ENCODE measurements around the gene GOLGA6D.
A peak's percentile ranks its signal among the peaks of the same experiment; 100 is the strongest.
"Not testable (repeated sequence)": the region's sequence is repeated elsewhere in the genome, so short reads cannot be mapped to it uniquely, and the experiment has no call there.

GOLGA6D gene

GRCh38 chr15:75333654-75334419 is 51.2 kb downstream of the GOLGA6D start:
- not testable (repeated sequence) for H3K4me3 Mint-ChIP-seq, DNase-seq, H3K9me3 Mint-ChIP-seq, H3K36me3 Mint-ChIP-seq, H3K27ac Mint-ChIP-seq
- CTCF ChIA-PET: interaction anchor here (1.3 kb wide), 1 partner anchor 35 kb away, joined by 4 read pairs; the partner anchor contains the start of gene MAN2C1
- Mint-ChIP-seq H3K4me1 (peaks cover 29% of the 10 kb centered on the region), H3K27me3 (peaks cover 11% of the 10 kb centered on the region)

GRCh38 chr15:75335313-75335704 is 52.7 kb downstream of the GOLGA6D start:
- no peak for DNase-seq
- CTCF ChIA-PET: interaction anchor here (0.9 to 1.3 kb wide), 2 partner anchors 33 to 34 kb away, joined by 3 to 4 read pairs; partner anchors contain the start of gene MAN2C1
- Mint-ChIP-seq H3K27me3 (peaks cover 11% of the 10 kb centered on the region), H3K9me3 (no peaks in the 10 kb centered on the region), H3K4me1 (peaks cover 29% of the 10 kb centered on the region), H3K4me3 (peak overlapping the region; percentile 98), H3K36me3 (peaks cover 7% of the 10 kb centered on the region), H3K27ac (no peak overlapping the region)

GRCh38 chr15:75335705-75336355 is 53.2 kb downstream of the GOLGA6D start, which contains the start of gene COMMD4:
COMMD4 (plus strand) TSS chr15:75336063; CDS start chr15:75336090, 27 bp downstream.
- CTCF ChIA-PET: interaction anchor here (0.9 kb wide), 1 partner anchor 32 kb away, joined by 3 read pairs; no protein-coding TSS in a partner anchor
- Mint-ChIP-seq H3K9me3 (no peaks in the 10 kb centered on the region), H3K4me1 (peaks cover 29% of the 10 kb centered on the region), H3K27me3 (peaks cover 8% of the 10 kb centered on the region), H3K36me3 (peaks cover 7% of the 10 kb centered on the region), H3K27ac (peak within 1 kb of the TSS; percentile 91), H3K4me3 (peak within 1 kb of the TSS; percentile 98)
- DNase-seq: peak; percentile 92

GRCh38 chr15:75338661-75339240 is 56.1 kb downstream of the GOLGA6D start:
- peaks cover 7% of the 10 kb centered on the region for H3K36me3 Mint-ChIP-seq
- peaks cover 5% of the 10 kb centered on the region for H3K27me3 Mint-ChIP-seq
- DNase-seq: peak; percentile 18
- H3K4me1 Mint-ChIP-seq: peaks cover 29% of the 10 kb centered on the region
- no peak overlapping the region for H3K4me3 Mint-ChIP-seq
- CTCF ChIA-PET: no interaction called here
- no peaks in the 10 kb centered on the region for H3K9me3 Mint-ChIP-seq
- no peak overlapping the region for H3K27ac Mint-ChIP-seq

GRCh38 chr15:75339531-75340240 is 57.1 kb downstream of the GOLGA6D start:
- Mint-ChIP-seq H3K9me3 (no peaks in the 10 kb centered on the region), H3K36me3 (peaks cover 7% of the 10 kb centered on the region)

GRCh38 chr15:75342221-75342620 is 59.6 kb downstream of the GOLGA6D start:
- Mint-ChIP-seq H3K27ac (no peak overlapping the region), H3K4me3 (no peak overlapping the region), H3K27me3 (peaks cover 22% of the 10 kb centered on the region), H3K9me3 (no peaks in the 10 kb centered on the region), H3K36me3 (peaks cover 10% of the 10 kb centered on the region), H3K4me1 (peaks cover 15% of the 10 kb centered on the region)
- no peak for DNase-seq
- CTCF ChIA-PET: no interaction called here

More at GRCh38 chr15:75339531-75340240, 57.1 kb downstream of the GOLGA6D start:
- Mint-ChIP-seq H3K27ac (no peak overlapping the region), H3K4me1 (peaks cover 27% of the 10 kb centered on the region), H3K27me3 (peaks cover 8% of the 10 kb centered on the region), H3K4me3 (no peak overlapping the region)
- CTCF ChIA-PET: no interaction called here
- peak; percentile 16 for DNase-seq

- CTCF ChIA-PET, H3K4me3 Mint-ChIP-seq, DNase-seq, H3K9me3 Mint-ChIP-seq, H3K27ac Mint-ChIP-seq: not testable (repeated sequence)
- H3K27me3 Mint-ChIP-seq: peaks cover 37% of the 10 kb centered on the region
- peaks cover 16% of the 10 kb centered on the region for H3K4me1 Mint-ChIP-seq
- peaks cover 15% of the 10 kb centered on the region for H3K36me3 Mint-ChIP-seq
Observed at GRCh38 chr15:75343953-75344352, 61.3 kb downstream of the GOLGA6D start.

All from activated naive CD4-positive, alpha-beta T cell treated with anti-CD3 and anti-CD28 coated beads, Interleukin-2, amount 10 ng/mL, durations not matched to agents 7 days and 5 days (primary cell).